GM19463 (cell line): ENCODE results near the gene PUS1.

ENCODE experiments used
- ATAC-seq: cut with Tn5 transposase; IDR thresholded peaks from one replicate; pipeline ENCODE4 v1.9.1; 2021; ENCODE audit warnings: mild to moderate bottlenecking, moderate library complexity; ENCODE audit not compliant: unreplicated experiment

Gene PUS1

GRCh38 chr12:131902332-131903241 lies 26.5 kb upstream of the PUS1 start:
- no peak for ATAC-seq

GRCh38 chr12:131903270-131904255 lies 25.5 kb upstream of the PUS1 start:
- no peak for ATAC-seq

GRCh38 chr12:131904346-131904745 lies 24.7 kb upstream of the PUS1 start:
- ATAC-seq: no peak

- ATAC-seq: no peak
These were observed 23.9 kb upstream of the PUS1 start for GRCh38 chr12:131905081-131905629.

- no peak for ATAC-seq
These were observed 23.4 kb upstream of the PUS1 start for GRCh38 chr12:131905630-131906091.

- ATAC-seq: no peak
These were observed 21.5 kb upstream of the PUS1 start for GRCh38 chr12:131907379-131908091.

GRCh38 chr12:131908092-131909080 lies 20.7 kb upstream of the PUS1 start:
- ATAC-seq: no peak

GRCh38 chr12:131909081-131909751 lies 19.9 kb upstream of the PUS1 start:
- ATAC-seq: no peak

- ATAC-seq: no peak
These were observed 19.3 kb upstream of the PUS1 start for GRCh38 chr12:131909752-131910219.

- ATAC-seq: no peak
These were observed 18.6 kb upstream of the PUS1 start for GRCh38 chr12:131910302-131911027.

GRCh38 chr12:131911028-131911650 lies 17.9 kb upstream of the PUS1 start:
- no peak for ATAC-seq

GRCh38 chr12:131911851-131912477 lies 17.1 kb upstream of the PUS1 start:
- ATAC-seq: no peak

GRCh38 chr12:131912518-131913274 lies 16.4 kb upstream of the PUS1 start:
- ATAC-seq: no peak

- ATAC-seq: no peak
These were observed 15.4 kb upstream of the PUS1 start for GRCh38 chr12:131913666-131914065.

GRCh38 chr12:131914179-131914702 lies 14.8 kb upstream of the PUS1 start:
- ATAC-seq: no peak
